HG03469 (cell line): ENCODE data around the gene GDF11.

Source experiments
- ATAC-seq: cut with Tn5 transposase; IDR thresholded peaks from one replicate; pipeline ENCODE4 v1.9.1; 2021; ENCODE audit warnings: mild to moderate bottlenecking, moderate library complexity, moderate number of reproducible peaks; ENCODE audit not compliant: unreplicated experiment

GDF11 gene

GRCh38 chr12:55721601-55722213 lies 21.2 kb upstream of the GDF11 start:
- no peak for ATAC-seq

GRCh38 chr12:55722948-55723347 lies 20.0 kb upstream of the GDF11 start:
- ATAC-seq, result no peak

GRCh38 chr12:55723516-55724225 lies 19.3 kb upstream of the GDF11 start:
- ATAC-seq, result no peak

- ATAC-seq, result no peak
These were observed 18.5 kb upstream of the GDF11 start for GRCh38 chr12:55724226-55724939.

- ATAC-seq, result no peak
These were observed 18.0 kb upstream of the GDF11 start for GRCh38 chr12:55724940-55725309.

GRCh38 chr12:55725556-55725955 lies 17.4 kb upstream of the GDF11 start:
- no peak for ATAC-seq

GRCh38 chr12:55726971-55727370 lies 16.0 kb upstream of the GDF11 start:
- no peak for ATAC-seq

- ATAC-seq, result no peak
These were observed 15.2 kb upstream of the GDF11 start for GRCh38 chr12:55727643-55728185.

GRCh38 chr12:55728186-55728938 lies 14.6 kb upstream of the GDF11 start:
- ATAC-seq, result no peak

GRCh38 chr12:55728939-55729818 lies 13.7 kb upstream of the GDF11 start, which contains the start of gene CD63:
Gene CD63 (minus strand): TSS chr12:55729009. CDS start chr12:55728341, 668 bp downstream.
- peak; percentile 38 for ATAC-seq

GRCh38 chr12:55729819-55730818 lies 12.8 kb upstream of the GDF11 start:
- ATAC-seq, result peak; percentile 23

- no peak for ATAC-seq
These were observed 10.6 kb upstream of the GDF11 start for GRCh38 chr12:55732288-55732687.

GRCh38 chr12:55733021-55733555 lies 9.8 kb upstream of the GDF11 start:
- ATAC-seq, result no peak

- no peak for ATAC-seq
These were observed 9.1 kb upstream of the GDF11 start for GRCh38 chr12:55733858-55734257.

- no peak for ATAC-seq
These were observed 8.3 kb upstream of the GDF11 start for GRCh38 chr12:55734595-55734994.

- ATAC-seq, result no peak
These were observed 6.8 kb upstream of the GDF11 start for GRCh38 chr12:55736076-55736475.

- no peak for ATAC-seq
These were observed 5.9 kb upstream of the GDF11 start for GRCh38 chr12:55736780-55737580.
